GM21526 (cell line): Measurements from ENCODE around the gene FASTKD1.

Source experiments
- ATAC-seq: cut with Tn5 transposase; IDR thresholded peaks from one replicate; pipeline ENCODE4 v1.9.1; 2021; ENCODE audit warnings: moderate library complexity; ENCODE audit not compliant: unreplicated experiment, low FRiP score

Gene FASTKD1

GRCh38 chr2:169511818-169512217, 61.8 kb downstream of the FASTKD1 start:
- ATAC-seq, result no peak

GRCh38 chr2:169510496-169510895, 63.2 kb downstream of the FASTKD1 start:
- ATAC-seq, result no peak

GRCh38 chr2:169509955-169510354, 63.7 kb downstream of the FASTKD1 start:
- no peak for ATAC-seq

GRCh38 chr2:169509298-169509885, 64.3 kb downstream of the FASTKD1 start, which contains the start of gene KLHL41:
KLHL41 (plus strand) TSS chr2:169509702; CDS start chr2:169509779, 77 bp downstream.
- no peak for ATAC-seq

- no peak for ATAC-seq
Observed at GRCh38 chr2:169507698-169508097, 66.0 kb downstream of the FASTKD1 start.

- ATAC-seq, result no peak
Observed at GRCh38 chr2:169504651-169505050, 69.0 kb downstream of the FASTKD1 start.

GRCh38 chr2:169495310-169495928, 78.2 kb downstream of the FASTKD1 start:
- no peak for ATAC-seq

GRCh38 chr2:169493360-169493759, 80.3 kb downstream of the FASTKD1 start:
- no peak for ATAC-seq

GRCh38 chr2:169491378-169491777, 82.3 kb downstream of the FASTKD1 start:
- no peak for ATAC-seq

- ATAC-seq, result no peak
Observed at GRCh38 chr2:169490834-169491233, 82.8 kb downstream of the FASTKD1 start.

GRCh38 chr2:169486487-169486886, 87.2 kb downstream of the FASTKD1 start:
- no peak for ATAC-seq

- ATAC-seq, result no peak
Observed at GRCh38 chr2:169485650-169486138, 88.0 kb downstream of the FASTKD1 start.

GRCh38 chr2:169480079-169480465, 93.6 kb downstream of the FASTKD1 start:
- no peak for ATAC-seq
